GM12892 (cell line): ENCODE results near the gene COL6A2.

Experiments
- POLR2A ChIP-seq: IDR thresholded peaks from 2 replicates; pipeline ENCODE4 v1.6.1; 2011; ENCODE audit warnings: low read depth, low read length, control low read depth
- POLR2AphosphoS5 ChIP-seq: IDR thresholded peaks from 2 replicates; pipeline ENCODE4 v1.6.1; 2011; ENCODE audit warnings: low read depth, low read length, control low read depth

- no peak for TF ChIP-seq POLR2AphosphoS5
- no peak for TF ChIP-seq POLR2A
Measured at GRCh38 chr21:46078322-46078977, 19.5 kb upstream of the COL6A2 start.
